GM12873 (cell line): Measurements from ENCODE around the gene GALR3.

Source experiments
- CTCF ChIP-seq: IDR thresholded peaks from 2 replicates; pipeline ENCODE4 v1.5.1; 2012; ENCODE audit warnings: low read depth, mild to moderate bottlenecking, moderate library complexity, low read length, control low read depth; ENCODE audit not compliant: insufficient read depth; ENCODE audit errors: missing control alignments

Gene GALR3

DNA sequence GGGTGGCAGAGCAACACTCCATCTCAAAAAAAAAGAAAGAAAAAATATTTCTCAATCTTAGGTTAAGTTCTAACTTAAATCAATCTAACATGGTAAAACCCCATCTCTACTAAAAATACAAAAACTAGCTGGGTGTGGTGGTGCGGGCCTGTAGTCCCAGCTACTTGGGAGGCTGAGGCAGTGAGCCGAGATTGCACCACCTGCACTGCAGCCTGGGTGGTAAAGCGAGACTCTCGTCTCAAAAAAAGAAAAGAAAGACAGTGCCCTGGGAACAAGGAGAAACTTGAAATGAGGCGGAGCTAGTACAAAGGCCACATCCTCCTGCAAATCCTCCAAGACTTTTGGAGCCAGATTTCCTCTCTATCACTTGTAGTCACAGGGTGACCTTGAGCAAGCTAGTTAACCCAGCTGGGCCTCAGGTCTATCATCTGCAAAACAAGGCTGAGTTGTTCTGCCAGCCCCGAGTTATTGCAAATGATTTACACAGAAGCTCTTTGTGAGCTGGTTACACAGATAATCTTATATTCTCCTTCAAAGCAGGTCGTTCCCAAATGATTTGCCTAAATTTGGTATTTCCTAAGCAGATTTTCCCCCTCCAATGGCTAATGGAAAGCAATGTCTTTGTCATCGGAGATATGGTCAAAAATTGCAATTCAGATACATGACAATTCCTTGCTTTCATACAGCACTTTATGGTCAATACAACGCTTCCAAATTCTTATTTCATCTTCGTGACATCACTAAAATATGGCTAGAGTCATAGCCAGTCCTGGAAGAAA is 19.0 kb downstream of the GALR3 start:
- no peak for TF ChIP-seq CTCF

- no peak for TF ChIP-seq CTCF
These were observed 20.5 kb downstream of the GALR3 start for GRCh38 chr22:37843741-37844089.

DNA sequence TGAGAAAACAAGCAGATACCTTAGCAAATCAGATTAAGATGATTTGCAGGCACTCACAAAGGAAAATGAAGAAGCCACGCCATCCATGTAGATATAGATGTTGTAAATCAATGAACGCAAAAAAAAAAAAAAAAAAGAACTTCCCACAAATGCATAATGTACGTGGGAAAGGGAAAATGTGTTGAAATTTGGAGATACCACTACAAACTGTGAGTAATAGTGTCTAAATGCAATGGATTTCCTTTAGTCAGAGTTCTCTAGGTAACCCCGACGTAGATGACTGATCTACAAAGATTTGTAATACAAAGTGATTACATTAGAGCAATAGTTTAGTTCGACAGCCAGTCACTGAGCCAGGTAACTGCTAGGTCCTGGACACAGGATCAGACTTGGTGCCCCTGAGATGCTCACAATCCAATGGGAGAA is 21.7 kb downstream of the GALR3 start:
- TF ChIP-seq CTCF, result no peak

DNA sequence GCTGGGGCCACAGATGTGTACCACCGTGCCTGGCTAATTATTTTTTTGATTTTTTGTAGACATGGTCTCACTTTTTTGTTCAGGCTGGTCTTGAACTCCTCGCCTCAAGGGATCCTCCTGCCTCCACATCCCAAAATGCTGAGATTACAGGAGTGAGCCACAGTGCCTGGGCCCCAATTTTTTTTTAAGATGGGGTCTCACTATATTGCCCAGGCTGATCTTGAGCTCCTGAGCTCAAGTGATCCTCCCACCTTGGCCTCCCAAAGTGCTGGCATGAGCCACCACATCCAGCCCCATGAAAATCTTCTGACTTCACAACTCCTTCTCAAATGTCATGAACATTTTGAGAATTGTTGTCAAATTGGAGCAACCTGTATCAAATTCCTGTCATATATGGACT is 23.3 kb downstream of the GALR3 start:
- no peak for TF ChIP-seq CTCF

- no peak for TF ChIP-seq CTCF
These were observed 25.5 kb downstream of the GALR3 start for GRCh38 chr22:37848587-37849088.

- TF ChIP-seq CTCF, result no peak
These were observed 26.0 kb downstream of the GALR3 start, which contains the start of gene EIF3L for GRCh38 chr22:37849089-37849751. TSS of gene EIF3L (plus strand) at chr22:37849419. CDS start at chr22:37849450, 31 bp downstream.

DNA sequence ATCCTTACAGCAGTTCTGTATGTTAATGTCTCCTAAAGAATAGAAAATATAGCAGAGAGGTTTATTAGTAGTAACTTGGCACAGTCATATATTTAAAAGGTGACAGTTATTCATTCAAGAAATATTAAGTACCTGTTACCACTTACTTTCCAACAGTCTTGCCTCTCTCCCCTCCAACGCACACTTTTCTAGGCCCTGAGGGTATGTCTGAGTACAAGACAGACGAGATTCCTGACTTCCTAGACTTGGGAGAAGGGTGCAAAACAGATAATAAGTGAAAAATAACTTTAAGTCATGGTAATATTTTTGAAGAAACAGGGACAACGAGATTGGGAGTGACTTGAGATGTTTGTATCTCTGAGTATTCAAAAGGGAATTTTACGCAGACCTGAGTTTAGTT is 27.6 kb downstream of the GALR3 start:
- TF ChIP-seq CTCF, result no peak
